PC-3 (cell line): ENCODE data around the gene ANGPTL8.

Source experiments
- CTCF ChIP-seq: fragments of 300-600 bp; sonication (generic); conservative IDR thresholded peaks from 2 replicates; pipeline ENCODE4 v1.5.1; 2017; ENCODE audit warnings: antibody characterized with exemption, low read depth, mild to moderate bottlenecking, low read length
- EZH2phosphoT487 ChIP-seq: fragments of 300-600 bp; sonication (generic); IDR thresholded peaks from 2 replicates; pipeline ENCODE4 v1.6.1; 2018; ENCODE audit warnings: mild to moderate bottlenecking, antibody characterized with exemption, low read length, borderline replicate concordance

DNA sequence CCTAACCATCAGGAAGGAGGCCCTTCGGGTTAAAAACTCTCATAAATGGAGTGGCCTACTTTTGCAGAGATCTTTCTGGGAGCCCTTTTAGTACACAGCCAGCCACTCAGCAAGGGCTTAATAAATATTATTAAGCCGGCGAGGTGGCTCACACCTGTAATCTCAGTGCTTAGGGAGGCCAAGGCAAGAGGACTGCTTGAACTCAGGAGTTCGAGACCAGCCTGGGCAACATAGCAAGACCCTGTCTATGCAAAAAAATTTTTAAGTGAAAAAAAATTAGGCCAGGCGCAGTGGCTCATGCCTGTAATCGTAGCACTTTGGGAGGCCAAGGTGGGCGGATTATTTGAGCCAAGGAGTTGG lies 41.3 kb upstream of the ANGPTL8 start:
- TF ChIP-seq CTCF (no peak), EZH2phosphoT487 (no peak)
